GM15510 (cell line): Measurements from ENCODE around the gene PCP4L1.
A peak's percentile ranks its signal among the peaks of the same experiment; 100 is the strongest.

Source experiments
- POLR2A ChIP-seq: IDR thresholded peaks from 3 replicates; pipeline ENCODE4 v1.6.1; 2011; ENCODE audit warnings: borderline replicate concordance; ENCODE audit not compliant: insufficient read length; ENCODE audit errors: extremely low read depth

PCP4L1 gene

GRCh38 chr1:161297415-161297814 lies 38.9 kb downstream of the PCP4L1 start:
- no peak for TF ChIP-seq POLR2A

- no peak for TF ChIP-seq POLR2A
Observed at GRCh38 chr1:161298116-161298515, 39.6 kb downstream of the PCP4L1 start.

GRCh38 chr1:161299347-161299746 lies 40.8 kb downstream of the PCP4L1 start:
- TF ChIP-seq POLR2A, result no peak

- TF ChIP-seq POLR2A, result no peak
Observed at GRCh38 chr1:161300478-161300877, 41.9 kb downstream of the PCP4L1 start.

GRCh38 chr1:161304927-161305866 lies 46.7 kb downstream of the PCP4L1 start:
- no peak for TF ChIP-seq POLR2A

- TF ChIP-seq POLR2A, result peak; percentile 66
Observed at GRCh38 chr1:161305867-161306519, 47.4 kb downstream of the PCP4L1 start.

- TF ChIP-seq POLR2A, result no peak
Observed at GRCh38 chr1:161307230-161307768, 48.8 kb downstream of the PCP4L1 start.

- TF ChIP-seq POLR2A, result no peak
Observed at GRCh38 chr1:161307892-161308638, 49.5 kb downstream of the PCP4L1 start.

- no peak for TF ChIP-seq POLR2A
Observed at GRCh38 chr1:161309868-161310267, 51.3 kb downstream of the PCP4L1 start, which contains the start of gene MPZ. Gene MPZ, minus strand, starts transcription at chr1:161309968. Its CDS starts 63 bp downstream, at chr1:161309905.

GRCh38 chr1:161311595-161312181 lies 53.1 kb downstream of the PCP4L1 start:
- no peak for TF ChIP-seq POLR2A

- no peak for TF ChIP-seq POLR2A
Observed at GRCh38 chr1:161313554-161314200, 55.1 kb downstream of the PCP4L1 start.

- peak; percentile 96 for TF ChIP-seq POLR2A
Observed at GRCh38 chr1:161314201-161314981, 55.8 kb downstream of the PCP4L1 start, which contains the start of gene SDHC. Gene SDHC, plus strand, starts transcription at chr1:161314381. Its CDS starts 25 bp downstream, at chr1:161314406.

GRCh38 chr1:161324020-161324419 lies 65.5 kb downstream of the PCP4L1 start:
- TF ChIP-seq POLR2A, result no peak
